Uterus (tissue), 2 donors: ENCODE measurements around the gene LGALS7B.

Experiments
- CTCF ChIP-seq, 4 experiments: fragments of 200-600 bp in 2 of 4; fragments of 450-650 bp in 2 of 4; sonication (generic) in 2 of 4; IDR thresholded peaks; one replicate each; pipeline ENCODE4 v1.5.1; 2016 to 2019; ENCODE audit warnings: antibody characterized with exemption in 4 of 4, mild to moderate bottlenecking in 2 of 4, moderate library complexity in 1 of 4
- POLR2A ChIP-seq, 2 donors: fragments of 450-650 bp; IDR thresholded peaks; one replicate each; pipeline ENCODE4 v1.6.1; 2016; ENCODE audit warnings: antibody characterized with exemption in 2 of 2, mild to moderate bottlenecking in 1 of 2, moderate library complexity in 1 of 2

- TF ChIP-seq POLR2A (IDR thresholded peaks at IDR 0.05) = no peak
- no peak for TF ChIP-seq CTCF (IDR thresholded peaks at IDR 0.05)
These were observed 23.9 kb downstream of the LGALS7B start, which contains the start of gene LGALS4 for GRCh38 chr19:38812841-38813320.
